Suppressor macrophage treated with lipopolysaccharide for 4 hours (primary cell): ENCODE results near the gene TLCD4.
A peak's percentile ranks its signal among the peaks of the same experiment; 100 is the strongest.
"Not testable (repeated sequence)": the region's sequence is repeated elsewhere in the genome, so short reads cannot be mapped to it uniquely, and the experiment has no call there.

Experiments
- DNase-seq: peaks from one replicate; pipeline ENCODE4 v3.0.0-alpha.2; 2020

The TLCD4 gene

GRCh38 chr1:95117207-95118066 lies at the start of gene TLCD4:
TSS of gene TLCD4 (plus strand) at chr1:95117355. CDS start at chr1:95143902, 26,547 bp downstream.
- DNase-seq, result peak; percentile 9

GRCh38 chr1:95067568-95067967 lies 49.6 kb upstream of the TLCD4 start:
- DNase-seq, result peak; percentile 17

GRCh38 chr1:95068956-95069709 lies 48.0 kb upstream of the TLCD4 start:
- no peak for DNase-seq

GRCh38 chr1:95069710-95070093 lies 47.5 kb upstream of the TLCD4 start:
- no peak for DNase-seq

GRCh38 chr1:95071539-95071938 lies 45.6 kb upstream of the TLCD4 start:
- DNase-seq, result peak; percentile 20

GRCh38 chr1:95072117-95072516 lies 45.0 kb upstream of the TLCD4 start:
- DNase-seq, result no peak

- DNase-seq, result peak; percentile 94
Measured at GRCh38 chr1:95072532-95073419, 44.4 kb upstream of the TLCD4 start, which contains the start of gene ALG14. TSS of gene ALG14 (minus strand) at chr1:95072951. CDS start at chr1:95072898, 53 bp downstream.

- DNase-seq, result no peak
Measured at GRCh38 chr1:95073446-95073845, 43.7 kb upstream of the TLCD4 start.

GRCh38 chr1:95076034-95076433 lies 41.1 kb upstream of the TLCD4 start:
- DNase-seq, result no peak

- DNase-seq, result no peak
Measured at GRCh38 chr1:95080446-95080845, 36.7 kb upstream of the TLCD4 start.

- no peak for DNase-seq
Measured at GRCh38 chr1:95080879-95081278, 36.3 kb upstream of the TLCD4 start.

GRCh38 chr1:95084317-95085176 lies 32.6 kb upstream of the TLCD4 start:
- peak; percentile 41 for DNase-seq

- DNase-seq, result no peak
Measured at GRCh38 chr1:95085376-95085775, 31.8 kb upstream of the TLCD4 start.

GRCh38 chr1:95086949-95087533 lies 30.1 kb upstream of the TLCD4 start:
- DNase-seq, result no peak

- DNase-seq, result no peak
Measured at GRCh38 chr1:95088303-95088702, 28.9 kb upstream of the TLCD4 start.

GRCh38 chr1:95089650-95090287 lies 27.4 kb upstream of the TLCD4 start:
- no peak for DNase-seq

- DNase-seq, result not testable (repeated sequence)
Measured at GRCh38 chr1:95091290-95091689, 25.9 kb upstream of the TLCD4 start.

GRCh38 chr1:95092891-95093290 lies 24.3 kb upstream of the TLCD4 start:
- not testable (repeated sequence) for DNase-seq

- no peak for DNase-seq
Measured at GRCh38 chr1:95093296-95093695, 23.9 kb upstream of the TLCD4 start.

GRCh38 chr1:95094923-95095322 lies 22.2 kb upstream of the TLCD4 start:
- DNase-seq, result no peak

GRCh38 chr1:95095833-95096217 lies 21.3 kb upstream of the TLCD4 start:
- peak; percentile 68 for DNase-seq
